ENCODE results near the gene PAX6. TPM values are rescaled to one million over a fixed set of nuclear protein-coding genes. Genes with fewer than 3 reads are reported as not detected.

The PAX6 gene
- polyA plus RNA-seq, 3 donors from 2014 or later, result not detected

GRCh38 chr11:31819621-31820437 is 8.7 kb upstream of the PAX6 start:
- no peak for DNase-seq
- Mint-ChIP-seq H3K4me3 (peak overlapping the region in 1 of 5 donors; percentile 27), H3K36me3 (no peaks in the 10 kb centered on the region), H3K9me3 (peaks cover 0 to 14% (median 5%) of the 10 kb centered on the region in 6 donors), H3K27ac (no peak overlapping the region), H3K4me1 (peaks cover 20 to 21% of the 10 kb centered on the region in 2 donors), H3K27me3 (ENCODE audit: low read depth in 3 of 3) (peaks cover 37 to 60% (median 42%) of the 10 kb centered on the region in 3 donors)

GRCh38 chr11:31818874-31819331 is 7.8 kb upstream of the PAX6 start:
- Mint-ChIP-seq H3K27me3 (ENCODE audit: low read depth in 3 of 3) (peaks cover 35 to 56% (median 40%) of the 10 kb centered on the region in 3 donors), H3K4me1 (peaks cover 23 to 24% of the 10 kb centered on the region in 2 donors), H3K4me3 (peak overlapping the region in 1 of 5 donors; percentile 7), H3K27ac (no peak overlapping the region), H3K9me3 (peaks cover 0 to 14% (median 5%) of the 10 kb centered on the region in 6 donors), H3K36me3 (no peaks in the 10 kb centered on the region)
- no peak for DNase-seq

- DNase-seq, result no peak
- H3K36me3 Mint-ChIP-seq, result no peaks in the 10 kb centered on the region
- H3K4me3 Mint-ChIP-seq, result peak overlapping the region in 4 of 5 donors; percentile 35 to 58 (median 50)
- peaks cover 0 to 14% (median 5%) of the 10 kb centered on the region in 6 donors for H3K9me3 Mint-ChIP-seq
- H3K4me1 Mint-ChIP-seq, result peaks cover 27% of the 10 kb centered on the region in 2 donors
- H3K27ac Mint-ChIP-seq, result no peak overlapping the region
- H3K27me3 Mint-ChIP-seq (ENCODE audit: low read depth in 3 of 3), result peaks cover 36 to 56% (median 43%) of the 10 kb centered on the region in 3 donors
Observed at GRCh38 chr11:31818425-31818755, 7.3 kb upstream of the PAX6 start.

GRCh38 chr11:31817621-31818424 is 6.7 kb upstream of the PAX6 start:
- Mint-ChIP-seq H3K9me3 (peaks cover 0 to 14% (median 3%) of the 10 kb centered on the region in 6 donors), H3K4me1 (peaks cover 29 to 30% of the 10 kb centered on the region in 2 donors), H3K27ac (no peak overlapping the region), H3K27me3 (ENCODE audit: low read depth in 3 of 3) (peaks cover 33 to 50% (median 42%) of the 10 kb centered on the region in 3 donors), H3K4me3 (peak overlapping the region; percentile 35 to 66 (median 58)), H3K36me3 (no peaks in the 10 kb centered on the region)
- no peak for DNase-seq

GRCh38 chr11:31817054-31817620 is 6.0 kb upstream of the PAX6 start:
- Mint-ChIP-seq H3K4me1 (peaks cover 35 to 36% of the 10 kb centered on the region in 2 donors), H3K4me3 (peak overlapping the region; percentile 18 to 66 (median 61)), H3K36me3 (no peaks in the 10 kb centered on the region), H3K27ac (no peak overlapping the region), H3K27me3 (ENCODE audit: low read depth in 3 of 3) (peaks cover 31 to 47% (median 41%) of the 10 kb centered on the region in 3 donors), H3K9me3 (peaks cover 0 to 11% (median 2%) of the 10 kb centered on the region in 6 donors)
- DNase-seq, result no peak

GRCh38 chr11:31816468-31817053 is 5.4 kb upstream of the PAX6 start:
- Mint-ChIP-seq H3K4me3 (peak overlapping the region; percentile 52 to 77 (median 73)), H3K27ac (no peak overlapping the region), H3K4me1 (peaks cover 39 to 41% of the 10 kb centered on the region in 2 donors), H3K27me3 (ENCODE audit: low read depth in 3 of 3) (peaks cover 30 to 44% (median 41%) of the 10 kb centered on the region in 3 donors), H3K9me3 (peaks cover 0 to 6% (median 1%) of the 10 kb centered on the region in 6 donors), H3K36me3 (no peaks in the 10 kb centered on the region)
- no peak for DNase-seq

GRCh38 chr11:31815711-31816467 is 4.8 kb upstream of the PAX6 start:
- Mint-ChIP-seq H3K4me1 (peaks cover 42 to 46% of the 10 kb centered on the region in 2 donors), H3K27me3 (ENCODE audit: low read depth in 3 of 3) (peaks cover 30 to 48% (median 40%) of the 10 kb centered on the region in 3 donors), H3K9me3 (peaks cover 0 to 3% (median under 1%) of the 10 kb centered on the region in 6 donors), H3K4me3 (peak overlapping the region; percentile 52 to 77 (median 73)), H3K36me3 (no peaks in the 10 kb centered on the region), H3K27ac (no peak overlapping the region)
- no peak for DNase-seq

- H3K36me3 Mint-ChIP-seq, result no peaks in the 10 kb centered on the region
- DNase-seq, result no peak
- peaks cover 37 to 49% (median 46%) of the 10 kb centered on the region in 3 donors for H3K27me3 Mint-ChIP-seq (ENCODE audit: low read depth in 3 of 3)
- H3K4me1 Mint-ChIP-seq, result peaks cover 51 to 57% of the 10 kb centered on the region in 2 donors
- H3K27ac Mint-ChIP-seq, result no peak overlapping the region
- H3K9me3 Mint-ChIP-seq, result peaks cover 0 to 7% (median 2%) of the 10 kb centered on the region in 6 donors
- peak overlapping the region in 3 of 5 donors; percentile 23 to 60 (median 56) for H3K4me3 Mint-ChIP-seq
Observed at GRCh38 chr11:31814176-31814868, 3.2 kb upstream of the PAX6 start.

- Mint-ChIP-seq H3K4me3 (peak overlapping the region; percentile 67 to 90 (median 79)), H3K4me1 (peaks cover 56 to 62% of the 10 kb centered on the region in 2 donors), H3K9me3 (peaks cover 0 to 12% (median 2%) of the 10 kb centered on the region in 6 donors), H3K27me3 (ENCODE audit: low read depth in 3 of 3) (peaks cover 38 to 55% (median 49%) of the 10 kb centered on the region in 3 donors), H3K36me3 (no peaks in the 10 kb centered on the region), H3K27ac (no peak overlapping the region)
- DNase-seq, result no peak
Observed at GRCh38 chr11:31813391-31814175, 2.5 kb upstream of the PAX6 start.

GRCh38 chr11:31812383-31813381 is 1.6 kb upstream of the PAX6 start:
- peaks cover 52 to 62% of the 10 kb centered on the region in 2 donors for H3K4me1 Mint-ChIP-seq
- peaks cover 42 to 62% (median 53%) of the 10 kb centered on the region in 3 donors for H3K27me3 Mint-ChIP-seq (ENCODE audit: low read depth in 3 of 3)
- peaks cover 0 to 19% (median 2%) of the 10 kb centered on the region in 6 donors for H3K9me3 Mint-ChIP-seq
- H3K36me3 Mint-ChIP-seq, result no peaks in the 10 kb centered on the region
- no peak overlapping the region for H3K27ac Mint-ChIP-seq
- no peak for DNase-seq
- peak overlapping the region; percentile 79 to 90 (median 83) for H3K4me3 Mint-ChIP-seq

Data from immature natural killer cell (primary cell).